HepG2 (cell line): Measurements from ENCODE around the gene C12orf43. TPM values are rescaled to one million over a fixed set of nuclear protein-coding genes. Genes with fewer than 3 reads are reported as not detected.

Experiments
- AKAP8 ChIP-seq: sonication (generic); formaldehyde crosslinking; IDR thresholded peaks from 2 replicates; pipeline ENCODE4 v1.5.1; 2020; ENCODE audit warnings: mild to moderate bottlenecking, missing genetic modification reagents
- ARID5B ChIP-seq: IDR thresholded peaks from 2 replicates; pipeline ENCODE4 v1.4.0; 2020; ENCODE audit warnings: mild to moderate bottlenecking, missing genetic modification reagents
- ELK4 ChIP-seq: sonication (generic); formaldehyde crosslinking; IDR thresholded peaks from 2 replicates; pipeline ENCODE4 v1.9.0; 2021; ENCODE audit warnings: missing genetic modification reagents, borderline replicate concordance
- KDM3A ChIP-seq: IDR thresholded peaks from 2 replicates; pipeline ENCODE4 v1.6.1; 2018; ENCODE audit warnings: low read depth, missing compliant biosample characterization
- NONO ChIP-seq, 2 experiments: fragments of 450-650 bp in 1 of 2; sonication (generic) in 1 of 2; formaldehyde crosslinking in 1 of 2; IDR thresholded peaks in 1 of 2; conservative IDR thresholded peaks in 1 of 2; 2 replicates each; pipeline versions ENCODE4 v1.6.1 to v1.8.0; 2017 to 2022; ENCODE audit warnings: mild to moderate bottlenecking in 1 of 2, missing genetic modification reagents in 1 of 2, moderate library complexity in 1 of 2
- REST ChIP-seq, 2 experiments: IDR thresholded peaks; 2 replicates each; pipeline ENCODE4 v1.6.1; 2011 to 2012; ENCODE audit warnings: low read length in 2 of 2, borderline replicate concordance in 1 of 2, low read depth in 1 of 2, mild to moderate bottlenecking in 1 of 2, moderate library complexity in 1 of 2
- THAP9 ChIP-seq: sonication (generic); formaldehyde crosslinking; IDR thresholded peaks from 2 replicates; pipeline ENCODE4; 2020; ENCODE audit warnings: missing genetic modification reagents, mild to moderate bottlenecking, borderline replicate concordance
- THRA ChIP-seq: sonication (generic); formaldehyde crosslinking; IDR thresholded peaks from 2 replicates; pipeline ENCODE4 v1.4.0; 2020; ENCODE audit warnings: missing genetic modification reagents, borderline replicate concordance
- WIZ ChIP-seq: sonication (generic); formaldehyde crosslinking; IDR thresholded peaks from 2 replicates; pipeline ENCODE4 v1.5.1; 2020; ENCODE audit warnings: mild to moderate bottlenecking, missing genetic modification reagents
- ZNF232 ChIP-seq: sonication (generic); formaldehyde crosslinking; IDR thresholded peaks from 2 replicates; pipeline ENCODE4 v1.4.0; 2020; ENCODE audit warnings: missing genetic modification reagents, borderline replicate concordance
- polyA plus RNA-seq, 8 experiments: library from polyadenylated mRNA; depleted of rRNA in 3 of 8; stranded (reverse) in 7 of 8; unstranded in 1 of 8; fragments of >200 nt; fragmentation: Illumina TruSeq in 4 of 8; extraction: Trizol in 4 of 8; gene quantifications; 2 replicates each; pipeline versions ENCODE4 v1.2.1 to v1.2.3, GENCODE V29; 2011 to 2016; ENCODE audit warnings: low read depth in 4 of 8, missing spikeins in 1 of 8, mixed read lengths in 1 of 8; ENCODE audit not compliant: insufficient read depth in 1 of 8
- total RNA-seq, 5 experiments: library from RNA; depleted of rRNA; stranded (reverse); fragments of >200 nt; fragmentation: Illumina TruSeq; extraction: Trizol; gene quantifications; 2 replicates each; pipeline ENCODE4 v1.2.3, GENCODE V29; 2016; ENCODE audit warnings: low read depth in 1 of 5

Gene C12orf43
- total and polyA plus RNA-seq, 2 of the 13 experiments (the other 11 are each of a cell fraction or from before 2014, with no cell fraction given), result 7.9 to 11.1 TPM

- TF ChIP-seq THRA (CRISPR knock-in tag) (peak; percentile 83), NONO (IDR thresholded peaks at IDR 0.05) (no peak), NONO (CRISPR knock-in tag; conservative IDR thresholded peaks at IDR 0.05) (peak; percentile 89; the same call in 1 of the 2 replicates), ARID5B (CRISPR knock-in tag) (peak; percentile 85), THAP9 (CRISPR knock-in tag) (peak; percentile 32), ELK4 (CRISPR knock-in tag) (no peak), KDM3A (peak; percentile 92), ZNF232 (CRISPR knock-in tag) (no peak), AKAP8 (CRISPR knock-in tag) (peak; percentile 92), WIZ (CRISPR knock-in tag) (no peak), REST (IDR thresholded peaks at IDR 0.05; ENCODE audit: borderline replicate concordance in 1 of 2, low read depth in 1 of 2, low read length in 2 of 2) (peak in 1 of 2 experiments; percentile 79; a peak in 2 of 4 replicates)
These were observed 37.7 kb downstream of the C12orf43 start, which contains the start of gene HNF1A (continued) for GRCh38 chr12:120978296-120979219.
